SK-N-SH treated with all-trans-retinoic acid at 6 μM for 48 hours (cell line): ENCODE data around the gene CTNNA3.

Experiments used
- ATAC-seq: fragments of 200-7000 bp; cut with Tn5 transposase; 3 replicates; pipeline ENCODE4 v1.9.1; 2020; ENCODE audit warnings: mild to moderate bottlenecking, moderate library complexity
- ARNTL ChIP-seq: fragments of 450-650 bp; formaldehyde crosslinking; IDR thresholded peaks from 2 replicates; pipeline ENCODE4 v1.5.0; 2020; ENCODE audit warnings: low read depth, mild to moderate bottlenecking, moderate library complexity, borderline replicate concordance
- BACH2 ChIP-seq: fragments of 250-450 bp; sonication (Bioruptor Pico); IDR thresholded peaks from 2 replicates; pipeline ENCODE4 v1.9.0; 2021; ENCODE audit warnings: mild to moderate bottlenecking, borderline replicate concordance
- CSDC2 ChIP-seq: fragments of 250-450 bp; sonication (Bioruptor Pico); IDR thresholded peaks from 2 replicates; pipeline ENCODE4 v1.5.0; 2020; ENCODE audit warnings: mild to moderate bottlenecking, moderate library complexity
- ESRRG ChIP-seq: fragments of 250-450 bp; sonication (Bioruptor Pico); IDR thresholded peaks from 2 replicates; pipeline ENCODE4 v1.6.1; 2021; ENCODE audit warnings: mild to moderate bottlenecking
- GLIS3 ChIP-seq: fragments of 250-450 bp; sonication (Bioruptor Pico); IDR thresholded peaks from 2 replicates; pipeline ENCODE4 v1.5.0; 2020; ENCODE audit warnings: mild to moderate bottlenecking, moderate library complexity
- ISL1 ChIP-seq: fragments of 250-450 bp; sonication (Bioruptor Pico); IDR thresholded peaks from 2 replicates; pipeline ENCODE4 v2.1.2; 2022; ENCODE audit warnings: mild to moderate bottlenecking, moderate library complexity
- OSR1 ChIP-seq: fragments of 250-450 bp; sonication (Bioruptor Pico); IDR thresholded peaks from 2 replicates; pipeline ENCODE4 v1.8.0; 2022; ENCODE audit warnings: moderate library complexity, mild to moderate bottlenecking, inconsistent platforms
- PPARA ChIP-seq: fragments of 250-450 bp; sonication (Bioruptor Pico); IDR thresholded peaks from 2 replicates; pipeline ENCODE4 v1.5.0; 2020; ENCODE audit warnings: mild to moderate bottlenecking, borderline replicate concordance
- RARB ChIP-seq: fragments of 250-450 bp; sonication (Bioruptor Pico); IDR thresholded peaks from 2 replicates; pipeline ENCODE4 v1.8.0; 2021; ENCODE audit warnings: mild to moderate bottlenecking, moderate library complexity
- SNAI2 ChIP-seq: fragments of 250-450 bp; sonication (Bioruptor Pico); IDR thresholded peaks from 2 replicates; pipeline ENCODE4 v1.5.0; 2020; ENCODE audit warnings: mild to moderate bottlenecking, moderate library complexity
- TCF4 ChIP-seq: fragments of 250-450 bp; sonication (Bioruptor Pico); IDR thresholded peaks from 2 replicates; pipeline ENCODE4 v1.8.0; 2021; ENCODE audit warnings: mild to moderate bottlenecking, moderate library complexity, borderline replicate concordance
- TOX ChIP-seq: fragments of 250-450 bp; sonication (Bioruptor Pico); IDR thresholded peaks from 2 replicates; pipeline ENCODE4 v1.8.0; 2021; ENCODE audit warnings: mild to moderate bottlenecking, moderate library complexity, borderline replicate concordance
- ZC3H10 ChIP-seq: fragments of 250-450 bp; sonication (Bioruptor Pico); IDR thresholded peaks from 2 replicates; pipeline ENCODE4 v1.5.1; 2021; ENCODE audit warnings: mild to moderate bottlenecking, moderate library complexity
- ZFP3 ChIP-seq: fragments of 250-450 bp; sonication (Bioruptor Pico); IDR thresholded peaks from 2 replicates; pipeline ENCODE4 v1.5.0; 2020; ENCODE audit warnings: mild to moderate bottlenecking, moderate library complexity
- ZFP30 ChIP-seq: fragments of 450-650 bp; formaldehyde crosslinking; IDR thresholded peaks from 2 replicates; pipeline ENCODE4 v1.5.0; 2022; ENCODE audit warnings: mild to moderate bottlenecking, moderate library complexity
- ZNF565 ChIP-seq: fragments of 450-650 bp; formaldehyde crosslinking; conservative IDR thresholded peaks from 2 replicates; pipeline ENCODE4 v1.5.0; 2020; ENCODE audit warnings: low read depth, mild to moderate bottlenecking, moderate library complexity
- ZNF70 ChIP-seq: fragments of 450-650 bp; formaldehyde crosslinking; IDR thresholded peaks from 2 replicates; pipeline ENCODE4 v1.5.0; 2020; ENCODE audit warnings: mild to moderate bottlenecking, moderate library complexity
- ZNF8 ChIP-seq: fragments of 450-650 bp; formaldehyde crosslinking; IDR thresholded peaks from 2 replicates; pipeline ENCODE4 v1.5.0; 2020; ENCODE audit warnings: mild to moderate bottlenecking, moderate library complexity
- TF ChIP-seq, protein P1 (sequence below): fragments of 250-450 bp; sonication (Bioruptor Pico); IDR thresholded peaks from 2 replicates; pipeline ENCODE4 v1.5.1; 2020; ENCODE audit warnings: low read depth, mild to moderate bottlenecking, moderate library complexity
- TF ChIP-seq, protein P2 (sequence below): fragments of 250-450 bp; sonication (Bioruptor Pico); IDR thresholded peaks from 2 replicates; pipeline ENCODE4 v1.8.0; 2020; ENCODE audit warnings: mild to moderate bottlenecking, moderate library complexity, borderline replicate concordance
- TF ChIP-seq, protein P3 (sequence below): fragments of 250-450 bp; sonication (Bioruptor Pico); IDR thresholded peaks from 2 replicates; pipeline ENCODE4 v1.5.1; 2021; ENCODE audit warnings: mild to moderate bottlenecking, moderate library complexity
- TF ChIP-seq, protein P4 (sequence below): fragments of 250-450 bp; sonication (Bioruptor Pico); IDR thresholded peaks from 2 replicates; pipeline ENCODE4 v1.5.0; 2020; ENCODE audit warnings: mild to moderate bottlenecking, moderate library complexity
- TF ChIP-seq, protein P5 (sequence below): fragments of 250-450 bp; sonication (Bioruptor Pico); IDR thresholded peaks from 2 replicates; pipeline ENCODE4 v1.8.0; 2021; ENCODE audit warnings: low read depth, mild to moderate bottlenecking, moderate library complexity, borderline replicate concordance

The CTNNA3 gene

DNA sequence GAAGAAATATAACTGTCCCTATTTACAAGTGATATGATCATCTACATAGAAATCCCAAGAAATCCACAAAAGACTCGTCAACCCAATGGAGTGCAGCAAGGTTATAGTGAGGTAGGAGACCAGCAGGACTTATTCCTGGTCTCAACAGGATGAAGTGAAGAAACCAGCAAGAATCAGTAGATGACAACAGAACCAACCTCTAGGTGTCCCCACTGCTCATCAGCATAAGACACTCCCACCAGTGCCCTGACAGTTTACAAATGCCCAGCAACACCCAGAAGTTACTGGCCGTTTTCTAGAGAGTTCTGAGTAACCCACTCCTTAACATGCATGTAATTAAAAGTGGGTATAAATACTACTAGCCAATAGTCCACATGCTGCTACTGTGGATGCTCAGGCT is 1240.7 kb downstream of the CTNNA3 start:
- no peak for ATAC-seq
- TF ChIP-seq, protein P1, sequence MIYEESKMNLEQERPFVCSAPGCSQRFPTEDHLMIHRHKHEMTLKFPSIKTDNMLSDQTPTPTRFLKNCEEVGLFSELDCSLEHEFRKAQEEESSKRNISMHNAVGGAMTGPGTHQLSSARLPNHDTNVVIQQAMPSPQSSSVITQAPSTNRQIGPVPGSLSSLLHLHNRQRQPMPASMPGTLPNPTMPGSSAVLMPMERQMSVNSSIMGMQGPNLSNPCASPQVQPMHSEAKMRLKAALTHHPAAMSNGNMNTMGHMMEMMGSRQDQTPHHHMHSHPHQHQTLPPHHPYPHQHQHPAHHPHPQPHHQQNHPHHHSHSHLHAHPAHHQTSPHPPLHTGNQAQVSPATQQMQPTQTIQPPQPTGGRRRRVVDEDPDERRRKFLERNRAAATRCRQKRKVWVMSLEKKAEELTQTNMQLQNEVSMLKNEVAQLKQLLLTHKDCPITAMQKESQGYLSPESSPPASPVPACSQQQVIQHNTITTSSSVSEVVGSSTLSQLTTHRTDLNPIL: no peak
- TF ChIP-seq TCF4 (CRISPR knock-in tag) (no peak), GLIS3 (CRISPR knock-in tag) (no peak)

DNA sequence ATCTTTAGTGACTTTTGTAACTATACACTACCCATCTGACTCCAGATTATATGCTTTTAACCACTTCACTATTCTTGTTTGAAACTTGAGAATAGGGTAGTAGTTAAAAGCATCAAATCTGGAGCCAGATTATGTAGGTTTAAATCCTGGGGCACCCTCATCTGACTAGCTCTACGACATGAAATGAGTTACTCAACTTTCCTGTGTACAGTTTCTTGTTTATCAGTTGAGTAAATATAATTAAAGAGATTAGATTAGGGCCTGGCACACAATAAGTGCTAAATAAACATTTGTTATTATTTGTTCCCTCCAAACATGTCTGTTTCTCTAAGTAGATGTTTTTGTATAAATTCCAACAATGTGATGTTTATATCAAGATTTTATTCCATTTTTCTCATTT is 1255.4 kb downstream of the CTNNA3 start:
- no peak for ATAC-seq
- TF ChIP-seq TOX (CRISPR knock-in tag) (no peak), OSR1 (CRISPR knock-in tag) (no peak), RARB (no peak), ISL1 (no peak), ZNF565 (CRISPR knock-in tag) (no peak), SNAI2 (CRISPR knock-in tag) (no peak), ZNF8 (no peak), CSDC2 (no peak)
- TF ChIP-seq, protein P2, sequence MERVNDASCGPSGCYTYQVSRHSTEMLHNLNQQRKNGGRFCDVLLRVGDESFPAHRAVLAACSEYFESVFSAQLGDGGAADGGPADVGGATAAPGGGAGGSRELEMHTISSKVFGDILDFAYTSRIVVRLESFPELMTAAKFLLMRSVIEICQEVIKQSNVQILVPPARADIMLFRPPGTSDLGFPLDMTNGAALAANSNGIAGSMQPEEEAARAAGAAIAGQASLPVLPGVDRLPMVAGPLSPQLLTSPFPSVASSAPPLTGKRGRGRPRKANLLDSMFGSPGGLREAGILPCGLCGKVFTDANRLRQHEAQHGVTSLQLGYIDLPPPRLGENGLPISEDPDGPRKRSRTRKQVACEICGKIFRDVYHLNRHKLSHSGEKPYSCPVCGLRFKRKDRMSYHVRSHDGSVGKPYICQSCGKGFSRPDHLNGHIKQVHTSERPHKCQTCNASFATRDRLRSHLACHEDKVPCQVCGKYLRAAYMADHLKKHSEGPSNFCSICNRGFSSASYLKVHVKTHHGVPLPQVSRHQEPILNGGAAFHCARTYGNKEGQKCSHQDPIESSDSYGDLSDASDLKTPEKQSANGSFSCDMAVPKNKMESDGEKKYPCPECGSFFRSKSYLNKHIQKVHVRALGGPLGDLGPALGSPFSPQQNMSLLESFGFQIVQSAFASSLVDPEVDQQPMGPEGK: no peak
- TF ChIP-seq, protein P3, sequence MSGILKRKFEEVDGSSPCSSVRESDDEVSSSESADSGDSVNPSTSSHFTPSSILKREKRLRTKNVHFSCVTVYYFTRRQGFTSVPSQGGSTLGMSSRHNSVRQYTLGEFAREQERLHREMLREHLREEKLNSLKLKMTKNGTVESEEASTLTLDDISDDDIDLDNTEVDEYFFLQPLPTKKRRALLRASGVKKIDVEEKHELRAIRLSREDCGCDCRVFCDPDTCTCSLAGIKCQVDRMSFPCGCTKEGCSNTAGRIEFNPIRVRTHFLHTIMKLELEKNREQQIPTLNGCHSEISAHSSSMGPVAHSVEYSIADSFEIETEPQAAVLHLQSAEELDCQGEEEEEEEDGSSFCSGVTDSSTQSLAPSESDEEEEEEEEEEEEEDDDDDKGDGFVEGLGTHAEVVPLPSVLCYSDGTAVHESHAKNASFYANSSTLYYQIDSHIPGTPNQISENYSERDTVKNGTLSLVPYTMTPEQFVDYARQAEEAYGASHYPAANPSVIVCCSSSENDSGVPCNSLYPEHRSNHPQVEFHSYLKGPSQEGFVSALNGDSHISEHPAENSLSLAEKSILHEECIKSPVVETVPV (CRISPR knock-in tag): no peak

DNA sequence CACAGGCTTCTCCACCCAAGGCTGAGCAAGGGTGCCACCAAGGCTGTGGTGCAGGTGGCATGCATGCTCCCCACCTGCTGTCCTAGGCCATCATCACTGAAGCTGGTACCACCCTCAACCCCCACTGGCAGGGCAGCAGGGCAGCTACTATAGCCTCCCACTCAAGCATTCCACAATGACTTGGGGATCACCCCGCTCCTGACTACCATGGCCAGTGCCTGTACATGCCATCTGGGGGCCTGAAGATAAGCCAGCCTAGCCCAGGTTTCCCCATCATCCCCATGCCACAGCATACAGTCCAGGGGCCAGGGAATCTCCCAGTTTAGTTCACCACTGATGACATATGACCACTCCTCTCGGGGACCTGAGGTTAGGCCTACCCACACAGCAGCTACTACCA is 1281.1 kb downstream of the CTNNA3 start:
- no peak for ATAC-seq
- TF ChIP-seq GLIS3 (CRISPR knock-in tag): no peak
- no peak for TF ChIP-seq ESRRG (CRISPR knock-in tag)
- TF ChIP-seq, protein P2: no peak
- no peak for TF ChIP-seq ISL1
- TF ChIP-seq CSDC2: no peak
- TF ChIP-seq, protein P4, sequence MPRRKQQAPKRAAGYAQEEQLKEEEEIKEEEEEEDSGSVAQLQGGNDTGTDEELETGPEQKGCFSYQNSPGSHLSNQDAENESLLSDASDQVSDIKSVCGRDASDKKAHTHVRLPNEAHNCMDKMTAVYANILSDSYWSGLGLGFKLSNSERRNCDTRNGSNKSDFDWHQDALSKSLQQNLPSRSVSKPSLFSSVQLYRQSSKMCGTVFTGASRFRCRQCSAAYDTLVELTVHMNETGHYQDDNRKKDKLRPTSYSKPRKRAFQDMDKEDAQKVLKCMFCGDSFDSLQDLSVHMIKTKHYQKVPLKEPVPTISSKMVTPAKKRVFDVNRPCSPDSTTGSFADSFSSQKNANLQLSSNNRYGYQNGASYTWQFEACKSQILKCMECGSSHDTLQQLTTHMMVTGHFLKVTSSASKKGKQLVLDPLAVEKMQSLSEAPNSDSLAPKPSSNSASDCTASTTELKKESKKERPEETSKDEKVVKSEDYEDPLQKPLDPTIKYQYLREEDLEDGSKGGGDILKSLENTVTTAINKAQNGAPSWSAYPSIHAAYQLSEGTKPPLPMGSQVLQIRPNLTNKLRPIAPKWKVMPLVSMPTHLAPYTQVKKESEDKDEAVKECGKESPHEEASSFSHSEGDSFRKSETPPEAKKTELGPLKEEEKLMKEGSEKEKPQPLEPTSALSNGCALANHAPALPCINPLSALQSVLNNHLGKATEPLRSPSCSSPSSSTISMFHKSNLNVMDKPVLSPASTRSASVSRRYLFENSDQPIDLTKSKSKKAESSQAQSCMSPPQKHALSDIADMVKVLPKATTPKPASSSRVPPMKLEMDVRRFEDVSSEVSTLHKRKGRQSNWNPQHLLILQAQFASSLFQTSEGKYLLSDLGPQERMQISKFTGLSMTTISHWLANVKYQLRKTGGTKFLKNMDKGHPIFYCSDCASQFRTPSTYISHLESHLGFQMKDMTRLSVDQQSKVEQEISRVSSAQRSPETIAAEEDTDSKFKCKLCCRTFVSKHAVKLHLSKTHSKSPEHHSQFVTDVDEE: no peak
- no peak for TF ChIP-seq PPARA (CRISPR knock-in tag)
- no peak for TF ChIP-seq ZC3H10 (CRISPR knock-in tag)
- TF ChIP-seq TCF4 (CRISPR knock-in tag): no peak
- TF ChIP-seq ZFP3: no peak
- no peak for TF ChIP-seq ZNF70
- TF ChIP-seq, protein P1: no peak
- TF ChIP-seq RARB: no peak
- TF ChIP-seq BACH2 (CRISPR knock-in tag): no peak
- no peak for TF ChIP-seq TOX (CRISPR knock-in tag)
- TF ChIP-seq, protein P3 (CRISPR knock-in tag): no peak
- no peak for TF ChIP-seq ZFP30 (CRISPR knock-in tag)
- TF ChIP-seq ARNTL (CRISPR knock-in tag): no peak
- TF ChIP-seq, protein P5, sequence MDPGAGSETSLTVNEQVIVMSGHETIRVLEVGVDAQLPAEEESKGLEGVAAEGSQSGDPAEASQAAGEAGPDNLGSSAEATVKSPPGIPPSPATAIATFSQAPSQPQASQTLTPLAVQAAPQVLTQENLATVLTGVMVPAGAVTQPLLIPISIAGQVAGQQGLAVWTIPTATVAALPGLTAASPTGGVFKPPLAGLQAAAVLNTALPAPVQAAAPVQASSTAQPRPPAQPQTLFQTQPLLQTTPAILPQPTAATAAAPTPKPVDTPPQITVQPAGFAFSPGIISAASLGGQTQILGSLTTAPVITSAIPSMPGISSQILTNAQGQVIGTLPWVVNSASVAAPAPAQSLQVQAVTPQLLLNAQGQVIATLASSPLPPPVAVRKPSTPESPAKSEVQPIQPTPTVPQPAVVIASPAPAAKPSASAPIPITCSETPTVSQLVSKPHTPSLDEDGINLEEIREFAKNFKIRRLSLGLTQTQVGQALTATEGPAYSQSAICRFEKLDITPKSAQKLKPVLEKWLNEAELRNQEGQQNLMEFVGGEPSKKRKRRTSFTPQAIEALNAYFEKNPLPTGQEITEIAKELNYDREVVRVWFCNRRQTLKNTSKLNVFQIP (CRISPR knock-in tag): no peak
- no peak for TF ChIP-seq OSR1 (CRISPR knock-in tag)
